Neural progenitor cell (in vitro differentiated cells): ENCODE measurements around the gene PRRT1B. TPM values are rescaled to one million over a fixed set of nuclear protein-coding genes. Genes with fewer than 3 reads are reported as not detected.

Experiments
- DNase-seq: peaks from one replicate; pipeline ENCODE4 v3.0.0-alpha.2; 2016; ENCODE audit warnings: low spot score
- H2AFZ ChIP-seq: fragments of 200-600 bp; sonication (generic); replicated peaks from 2 replicates; pipeline ENCODE4 v1.6.1; 2016; ENCODE audit warnings: antibody characterized with exemption
- H3F3A ChIP-seq: fragments of 200-600 bp; sonication (generic); 2 replicates; pipeline ENCODE4 v1.6.1; 2016; ENCODE audit warnings: antibody characterized with exemption, low read depth
- H3K27ac ChIP-seq: fragments of 200-600 bp; sonication (generic); 2 replicates; pipeline ENCODE4 v1.5.1; 2016; ENCODE audit warnings: mild to moderate bottlenecking
- H3K27me3 ChIP-seq: fragments of 200-600 bp; sonication (generic); 2 replicates; pipeline ENCODE4 v1.6.1; 2016; ENCODE audit warnings: mild to moderate bottlenecking, moderate library complexity
- H3K36me3 ChIP-seq: fragments of 200-600 bp; sonication (generic); 2 replicates; pipeline ENCODE4 v1.5.1; 2016
- H3K4me1 ChIP-seq: fragments of 200-600 bp; sonication (generic); 2 replicates; pipeline ENCODE4 v1.6.1; 2016; ENCODE audit warnings: mixed run types
- H3K4me2 ChIP-seq: fragments of 200-600 bp; sonication (generic); 2 replicates; pipeline ENCODE4 v1.6.1; 2016
- H3K4me3 ChIP-seq: fragments of 200-600 bp; sonication (generic); 2 replicates; pipeline ENCODE4 v1.5.1; 2016
- H3K79me2 ChIP-seq: fragments of 200-600 bp; sonication (generic); 2 replicates; pipeline ENCODE4 v1.6.1; 2016; ENCODE audit warnings: low read depth
- H3K9ac ChIP-seq: fragments of 200-600 bp; sonication (generic); 2 replicates; pipeline ENCODE4 v1.6.1; 2016
- H3K9me3 ChIP-seq: fragments of 200-600 bp; sonication (generic); 2 replicates; pipeline ENCODE4 v1.5.1; 2016; ENCODE audit warnings: low read depth
- H4K20me1 ChIP-seq: fragments of 200-600 bp; sonication (generic); 2 replicates; pipeline ENCODE4 v1.6.1; 2016; ENCODE audit warnings: low read depth
- H3K27ac Mint-ChIP-seq: 3 replicates; pipeline ENCODE4 v1.8.0; 2021; ENCODE audit warnings: mixed read lengths
- H3K27me3 Mint-ChIP-seq: 2 replicates; pipeline ENCODE4 v1.8.0; 2022; ENCODE audit warnings: low read depth, mild to moderate bottlenecking, inconsistent platforms, moderate library complexity, mixed read lengths; ENCODE audit not compliant: insufficient read depth
- H3K36me3 Mint-ChIP-seq: 3 replicates; pipeline ENCODE4 v1.8.0; 2021; ENCODE audit warnings: mixed read lengths
- H3K4me1 Mint-ChIP-seq: 3 replicates; pipeline ENCODE4 v1.8.0; 2021; ENCODE audit warnings: mixed read lengths
- H3K4me3 Mint-ChIP-seq: 3 replicates; pipeline ENCODE4 v1.8.0; 2021; ENCODE audit warnings: mild to moderate bottlenecking, moderate library complexity, mixed read lengths
- H3K9me3 Mint-ChIP-seq: 3 replicates; pipeline ENCODE4 v1.8.0; 2020; ENCODE audit warnings: mixed read lengths
- CTCF ChIP-seq: fragments of 200-600 bp; sonication (generic); IDR thresholded peaks from 2 replicates; pipeline ENCODE4 v1.5.1; 2017; ENCODE audit warnings: antibody characterized with exemption, mild to moderate bottlenecking
- EZH2 ChIP-seq: fragments of 200-600 bp; sonication (generic); IDR thresholded peaks from 2 replicates; pipeline ENCODE4 v1.6.1; 2017; ENCODE audit warnings: antibody characterized with exemption, mild to moderate bottlenecking, moderate library complexity
- EZH2phosphoT487 ChIP-seq: fragments of 200-600 bp; sonication (generic); IDR thresholded peaks from 2 replicates; pipeline ENCODE4 v1.6.1; 2017; ENCODE audit warnings: antibody characterized with exemption
- total RNA-seq: library from RNA; depleted of rRNA; stranded (reverse); fragments of >200 nt; gene quantifications from 2 replicates; pipeline ENCODE4 v1.2.3, GENCODE V29; 2015; ENCODE audit warnings: low replicate concordance

The PRRT1B gene
- total RNA-seq, 1 donor from 2014 or later: not detected

- Histone ChIP-seq H3K36me3 (no peaks in the 10 kb centered on the region), H3K4me2 (no peak overlapping the region), H3K4me3 (no peak overlapping the region), H3K79me2 (no peaks in the 10 kb centered on the region), H3K4me1 (no peaks in the 10 kb centered on the region), H3K9ac (no peak overlapping the region), H2AFZ (no peak overlapping the region), H3K27ac (no peak overlapping the region), H3K9me3 (no peaks in the 10 kb centered on the region), H3K27me3 (no peaks in the 10 kb centered on the region), H4K20me1 (no peaks in the 10 kb centered on the region), H3F3A (no peaks in the 10 kb centered on the region)
- TF ChIP-seq EZH2phosphoT487 (no peak), EZH2 (no peak), CTCF (no peak)
- peaks cover 3% of the 10 kb centered on the region for H3K27me3 Mint-ChIP-seq
- H3K9me3 Mint-ChIP-seq: no peaks in the 10 kb centered on the region
- no peak overlapping the region for H3K27ac Mint-ChIP-seq
- no peak overlapping the region for H3K4me3 Mint-ChIP-seq
- DNase-seq: no peak
- H3K4me1 Mint-ChIP-seq: no peaks in the 10 kb centered on the region
- peaks cover 28% of the 10 kb centered on the region for H3K36me3 Mint-ChIP-seq
Measured at GRCh38 chr9:131516930-131517329, 28.4 kb upstream of the PRRT1B start.

GRCh38 chr9:131517761-131518190, 27.5 kb upstream of the PRRT1B start:
- no peaks in the 10 kb centered on the region for H3K9me3 ChIP-seq
- H3K27me3 ChIP-seq: no peaks in the 10 kb centered on the region
- peaks cover 24% of the 10 kb centered on the region for H3K36me3 Mint-ChIP-seq
- no peaks in the 10 kb centered on the region for H3K4me1 ChIP-seq
- H3K27ac ChIP-seq: no peak overlapping the region
- no peak for DNase-seq
- H3K9ac ChIP-seq: no peak overlapping the region
- no peak overlapping the region for H3K27ac Mint-ChIP-seq
- no peak overlapping the region for H2AFZ ChIP-seq
- no peak overlapping the region for H3K4me2 ChIP-seq
- no peaks in the 10 kb centered on the region for H3K36me3 ChIP-seq
- H3K4me1 Mint-ChIP-seq: no peaks in the 10 kb centered on the region
- H4K20me1 ChIP-seq: no peaks in the 10 kb centered on the region
- H3K9me3 Mint-ChIP-seq: no peaks in the 10 kb centered on the region
- peaks cover 7% of the 10 kb centered on the region for H3K27me3 Mint-ChIP-seq
- H3F3A ChIP-seq: no peaks in the 10 kb centered on the region
- H3K79me2 ChIP-seq: no peaks in the 10 kb centered on the region
- TF ChIP-seq EZH2phosphoT487: no peak
- TF ChIP-seq CTCF: no peak
- no peak for TF ChIP-seq EZH2
- peak overlapping the region; percentile 27 for H3K4me3 Mint-ChIP-seq
- no peak overlapping the region for H3K4me3 ChIP-seq

GRCh38 chr9:131518553-131518952, 26.8 kb upstream of the PRRT1B start:
- no peaks in the 10 kb centered on the region for H3K9me3 Mint-ChIP-seq
- Histone ChIP-seq H3K4me3 (no peak overlapping the region), H3K27me3 (no peaks in the 10 kb centered on the region), H3K36me3 (no peaks in the 10 kb centered on the region), H2AFZ (no peak overlapping the region), H3K27ac (no peak overlapping the region), H4K20me1 (no peaks in the 10 kb centered on the region), H3K79me2 (no peaks in the 10 kb centered on the region), H3K4me2 (no peak overlapping the region), H3K9me3 (no peaks in the 10 kb centered on the region), H3F3A (no peaks in the 10 kb centered on the region), H3K9ac (no peak overlapping the region), H3K4me1 (no peaks in the 10 kb centered on the region)
- no peak for DNase-seq
- H3K4me3 Mint-ChIP-seq: no peak overlapping the region
- H3K27ac Mint-ChIP-seq: no peak overlapping the region
- no peak for TF ChIP-seq CTCF
- TF ChIP-seq EZH2phosphoT487: no peak
- TF ChIP-seq EZH2: no peak
- peaks cover 6% of the 10 kb centered on the region for H3K27me3 Mint-ChIP-seq
- H3K36me3 Mint-ChIP-seq: peaks cover 24% of the 10 kb centered on the region
- H3K4me1 Mint-ChIP-seq: no peaks in the 10 kb centered on the region

- Mint-ChIP-seq H3K36me3 (peaks cover 22% of the 10 kb centered on the region), H3K9me3 (no peaks in the 10 kb centered on the region), H3K27me3 (peaks cover 10% of the 10 kb centered on the region), H3K4me3 (no peak overlapping the region), H3K4me1 (no peaks in the 10 kb centered on the region), H3K27ac (no peak overlapping the region)
- Histone ChIP-seq H3K27me3 (no peaks in the 10 kb centered on the region), H3K4me1 (no peaks in the 10 kb centered on the region), H3K9ac (no peak overlapping the region), H2AFZ (no peak overlapping the region), H3K4me3 (no peak overlapping the region), H3F3A (peaks cover 12% of the 10 kb centered on the region), H3K9me3 (no peaks in the 10 kb centered on the region), H3K27ac (no peak overlapping the region), H3K4me2 (no peak overlapping the region), H3K36me3 (no peaks in the 10 kb centered on the region), H4K20me1 (no peaks in the 10 kb centered on the region), H3K79me2 (no peaks in the 10 kb centered on the region)
- TF ChIP-seq EZH2phosphoT487 (no peak), EZH2 (no peak), CTCF (no peak)
- DNase-seq: no peak
Measured at GRCh38 chr9:131520503-131520902, 24.8 kb upstream of the PRRT1B start.
